ENCODE results near the gene MARCHF3.

Gene MARCHF3

DNA sequence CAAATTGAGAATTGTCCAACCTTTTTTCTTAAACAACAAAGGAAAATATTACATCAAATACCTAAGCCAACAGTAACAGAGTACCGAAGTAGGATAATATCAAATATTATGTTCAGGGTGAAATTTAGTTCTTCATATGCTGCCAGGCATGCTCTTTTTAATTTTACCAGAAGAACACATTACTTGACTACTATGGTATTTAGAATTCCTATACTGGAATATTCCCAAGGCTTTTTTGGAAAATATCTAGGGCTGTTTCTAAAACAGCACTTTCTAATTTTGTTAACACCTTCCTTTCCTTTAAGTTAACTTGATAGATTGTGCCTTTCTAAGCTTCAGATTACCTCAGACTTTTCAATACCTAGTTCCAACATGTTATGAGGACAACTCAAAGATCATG lies 48.7 kb downstream of the MARCHF3 start:
- no peak for DNase-seq

DNA sequence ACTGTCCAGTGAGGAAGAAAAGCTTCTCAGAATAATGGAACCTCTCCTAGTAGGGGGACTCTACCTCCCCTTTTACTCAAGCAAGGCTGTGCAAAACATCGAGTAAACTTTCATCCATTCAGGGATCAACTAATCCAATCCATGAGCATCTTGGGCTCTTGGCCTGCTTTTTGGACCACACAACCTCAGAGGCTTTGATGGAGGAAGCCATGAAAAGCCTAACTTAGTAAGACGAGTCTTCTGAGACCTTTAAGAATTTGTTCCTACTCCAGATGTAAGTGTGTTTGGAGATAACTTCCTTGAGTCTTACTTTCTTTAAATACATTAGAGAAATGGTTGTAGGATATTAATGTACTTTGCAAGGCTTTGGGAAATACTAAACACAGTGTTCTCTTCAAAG lies 49.1 kb downstream of the MARCHF3 start:
- DNase-seq, result no peak

DNA sequence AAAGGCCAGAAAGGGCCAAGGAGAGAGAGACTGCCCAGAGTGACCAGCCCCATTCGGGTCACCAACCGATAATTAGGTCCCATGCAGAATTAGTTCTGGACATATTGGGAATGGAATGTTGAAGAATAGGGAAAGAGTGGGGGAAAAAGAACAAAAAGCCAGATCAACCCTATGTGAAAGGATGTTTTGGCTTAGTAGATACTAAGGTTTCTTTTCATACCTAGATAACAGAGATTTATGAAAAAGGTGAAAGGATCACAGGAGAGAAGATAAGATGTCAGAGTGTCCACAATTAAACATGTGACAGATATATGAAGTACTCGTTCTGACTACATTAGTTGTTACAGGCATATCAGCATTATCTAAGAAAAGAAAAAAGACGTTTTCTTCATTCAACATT lies 52.1 kb downstream of the MARCHF3 start:
- no peak for DNase-seq

DNA sequence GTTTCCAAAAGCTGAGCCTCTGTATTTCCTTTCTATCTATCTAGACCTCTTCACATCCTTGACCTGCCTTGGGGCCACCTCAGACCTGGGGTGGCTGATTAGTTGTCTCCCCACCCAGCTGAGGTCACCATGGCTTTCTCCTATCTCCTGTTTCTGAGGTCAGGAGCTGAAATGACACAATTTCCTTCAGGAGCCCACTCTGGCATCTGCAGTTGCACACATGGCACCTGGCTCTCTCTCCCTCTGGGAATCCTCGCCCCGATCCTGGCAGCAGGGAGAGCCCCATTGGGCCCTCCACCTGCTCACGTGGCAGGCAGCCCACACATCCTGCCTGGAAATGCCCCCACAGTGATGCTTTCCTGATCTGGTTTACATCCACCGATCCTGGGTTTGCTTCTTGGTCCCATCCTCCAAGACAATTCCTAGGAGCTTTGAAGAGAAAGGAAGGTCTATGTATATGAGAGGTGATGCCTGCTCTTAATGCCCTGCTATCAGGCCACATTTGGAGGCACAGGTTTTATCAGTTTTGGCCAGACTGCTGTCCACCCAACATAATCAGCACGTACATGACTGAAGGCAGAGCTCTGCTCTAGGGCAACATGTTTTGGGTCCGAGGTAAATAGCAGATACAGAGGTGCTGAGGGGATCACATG lies 53.7 kb downstream of the MARCHF3 start:
- no peak for DNase-seq

DNA sequence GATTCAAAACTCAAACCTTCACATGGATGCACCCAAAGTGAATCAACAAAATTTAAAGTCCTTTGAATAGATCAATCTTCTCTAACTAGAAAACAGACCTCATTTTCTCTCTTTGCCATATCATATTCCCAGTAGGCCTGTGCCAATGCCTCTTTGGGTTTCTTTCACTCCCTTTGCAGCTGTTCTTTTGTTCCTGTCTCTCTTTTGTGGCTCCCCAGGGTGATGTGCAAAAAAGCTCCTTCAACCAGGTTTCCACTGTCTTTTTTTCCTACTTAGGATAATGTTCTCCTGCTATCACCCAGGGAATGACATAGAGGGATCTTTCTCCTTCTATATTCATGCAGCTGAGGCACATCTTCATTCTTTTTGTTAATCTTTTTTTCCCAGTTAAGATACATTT lies 54.6 kb downstream of the MARCHF3 start:
- DNase-seq, result no peak

DNA sequence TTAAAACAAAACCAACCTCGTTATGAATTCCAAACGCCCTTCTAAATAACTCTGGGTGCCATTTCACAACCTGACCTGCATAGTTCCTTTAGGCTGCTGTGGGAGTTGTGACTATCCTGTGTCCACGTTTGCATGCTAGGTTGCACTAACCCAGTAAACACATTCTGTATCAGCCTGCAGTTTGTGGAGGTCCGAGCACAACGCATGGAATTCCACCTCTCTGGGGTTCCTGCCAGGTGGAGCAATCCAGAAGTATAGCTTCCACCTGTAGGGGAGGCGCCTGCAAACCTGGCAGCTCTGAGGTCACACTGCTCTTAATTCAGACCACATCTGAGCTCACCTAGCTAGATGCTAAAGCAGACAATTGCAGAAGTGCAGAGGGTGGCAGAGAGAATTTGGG lies 57.2 kb downstream of the MARCHF3 start:
- no peak for DNase-seq

DNA sequence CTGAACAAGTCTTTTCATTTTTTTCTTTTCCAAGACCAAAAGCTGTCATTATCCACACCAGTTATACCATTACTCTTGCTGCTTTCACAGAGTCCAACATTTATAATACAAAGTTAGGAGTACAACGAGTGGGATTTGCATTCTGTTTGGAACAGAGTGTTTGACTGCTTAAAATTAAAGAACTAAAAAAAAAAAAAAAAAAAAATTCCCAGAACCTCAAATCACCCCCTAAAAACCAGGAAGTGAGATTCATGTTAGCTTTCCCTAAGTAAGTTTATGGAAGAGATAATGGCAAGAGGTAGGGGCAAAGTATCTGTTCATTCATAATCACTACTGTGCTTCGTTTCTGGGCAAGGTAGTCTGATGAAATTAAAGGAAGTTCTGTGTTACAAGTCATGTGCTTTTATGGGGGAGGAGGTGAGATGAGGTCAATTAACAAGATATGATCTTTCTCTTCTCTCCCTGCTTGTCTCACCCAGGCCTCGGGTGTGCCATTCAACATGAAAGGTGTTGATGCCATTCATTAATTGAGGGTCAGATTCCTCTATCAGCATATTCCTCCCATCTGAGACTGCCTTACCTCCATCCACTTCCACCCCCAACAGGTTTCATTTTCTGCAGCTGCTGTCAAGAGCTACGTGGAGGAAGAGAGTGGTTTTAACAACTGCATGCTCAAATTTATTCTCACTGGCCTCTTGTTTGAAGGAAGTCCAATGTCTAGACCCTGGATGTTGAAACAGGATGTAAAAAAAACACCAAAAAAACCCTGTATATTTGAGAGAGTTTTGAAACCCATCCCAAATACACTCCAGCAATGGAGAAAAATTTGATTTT lies 58.1 kb downstream of the MARCHF3 start:
- DNase-seq, result peak; percentile 3 to 4

DNA sequence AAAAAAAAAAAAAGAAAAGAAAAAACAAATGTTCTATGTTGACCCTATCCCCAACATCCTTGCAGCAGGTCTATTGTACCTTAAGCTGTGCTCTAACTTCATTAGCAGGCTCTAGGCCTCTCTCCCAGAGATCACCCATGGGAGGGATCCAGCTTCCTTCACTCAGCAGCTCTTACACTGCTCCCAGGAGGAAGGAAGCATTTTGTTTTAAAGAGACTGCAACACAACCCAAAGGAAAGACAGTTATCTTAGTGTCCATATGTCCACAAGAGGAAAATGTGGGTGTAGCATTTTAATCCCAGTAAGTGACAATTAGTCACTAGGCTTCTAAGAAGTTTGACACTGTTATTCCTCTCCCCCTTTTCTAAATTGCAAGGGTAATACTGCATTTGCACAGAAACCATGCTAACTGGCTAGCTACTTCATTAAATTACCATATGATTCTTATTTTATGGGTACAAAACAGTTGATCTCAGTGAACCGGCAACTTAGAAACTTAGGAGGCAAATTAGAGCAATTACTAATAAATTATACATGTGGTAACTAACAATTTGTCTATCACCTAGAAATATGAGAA lies 58.8 kb downstream of the MARCHF3 start:
- no peak for DNase-seq

DNA sequence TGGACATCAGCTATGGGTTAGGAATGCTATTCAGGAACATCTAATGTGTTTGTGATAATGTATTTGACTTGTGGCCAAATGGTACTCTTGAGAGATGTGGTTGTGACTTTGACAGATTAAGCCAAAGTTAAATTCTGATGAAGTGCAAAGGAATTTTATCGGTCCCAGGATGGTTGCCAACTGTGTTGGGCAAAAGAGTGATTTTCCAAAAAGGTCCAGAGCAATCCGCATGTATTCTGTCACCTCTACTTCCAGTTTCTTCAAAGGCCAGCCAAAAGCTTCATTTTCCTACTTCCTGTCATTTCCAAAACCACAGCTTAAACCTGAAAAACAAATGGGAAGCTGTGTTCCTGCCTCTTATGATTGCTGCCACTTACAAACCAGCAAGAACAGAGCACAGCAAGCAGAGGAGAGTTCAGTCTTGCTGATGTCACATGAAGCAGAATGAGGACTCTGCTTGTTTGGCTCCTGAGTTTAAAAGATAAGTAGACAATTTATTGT lies 59.8 kb downstream of the MARCHF3 start:
- no peak for DNase-seq

DNA sequence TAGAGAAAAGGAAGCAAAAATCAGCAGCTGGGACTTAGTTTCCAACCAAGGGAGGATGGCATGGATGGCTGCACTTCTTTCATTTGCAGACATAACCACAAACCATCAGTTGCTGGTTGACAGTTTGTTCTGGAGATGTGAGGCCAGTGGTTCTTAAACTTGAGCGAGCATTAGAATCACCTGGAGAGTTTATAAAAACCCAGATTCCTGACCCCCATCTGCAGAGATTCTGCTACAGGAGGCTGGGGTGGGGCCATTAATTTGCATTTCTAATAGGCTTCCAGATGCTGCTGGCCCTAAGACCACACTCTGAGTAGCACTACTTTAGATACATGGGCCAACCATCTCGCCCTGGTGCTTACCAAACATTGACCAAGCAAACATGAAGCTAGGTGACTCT lies 60.8 kb downstream of the MARCHF3 start:
- DNase-seq, result no peak

DNA sequence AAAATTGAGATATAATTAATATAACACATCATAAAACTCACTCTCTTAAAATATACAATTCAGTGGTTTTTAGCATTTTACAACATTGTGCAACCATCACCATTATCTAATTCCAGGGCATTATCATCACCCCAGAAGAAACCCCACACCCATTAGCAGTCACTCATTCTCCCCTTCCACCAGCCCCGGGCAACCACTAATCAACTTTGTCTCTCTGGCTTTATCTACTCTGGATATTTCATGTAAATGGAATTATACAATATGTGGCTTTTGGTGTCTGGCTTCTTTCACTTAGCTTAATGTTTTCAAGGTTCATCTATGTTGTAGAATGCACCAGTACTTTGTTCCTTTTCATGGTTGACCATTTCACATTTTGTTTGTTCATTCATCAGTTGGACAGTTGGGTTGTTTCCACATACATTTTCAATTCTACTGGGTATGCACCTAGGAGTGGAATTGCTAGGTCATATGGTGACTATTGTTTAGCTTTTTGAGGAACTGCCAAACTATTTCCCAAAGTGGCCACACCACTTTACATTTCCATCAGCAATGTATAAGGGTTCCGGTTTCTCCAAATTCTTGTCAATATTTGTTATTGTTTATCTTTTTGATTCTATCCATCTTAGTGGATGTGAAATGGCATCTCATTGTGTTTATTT lies 62.4 kb downstream of the MARCHF3 start:
- no peak for DNase-seq

DNA sequence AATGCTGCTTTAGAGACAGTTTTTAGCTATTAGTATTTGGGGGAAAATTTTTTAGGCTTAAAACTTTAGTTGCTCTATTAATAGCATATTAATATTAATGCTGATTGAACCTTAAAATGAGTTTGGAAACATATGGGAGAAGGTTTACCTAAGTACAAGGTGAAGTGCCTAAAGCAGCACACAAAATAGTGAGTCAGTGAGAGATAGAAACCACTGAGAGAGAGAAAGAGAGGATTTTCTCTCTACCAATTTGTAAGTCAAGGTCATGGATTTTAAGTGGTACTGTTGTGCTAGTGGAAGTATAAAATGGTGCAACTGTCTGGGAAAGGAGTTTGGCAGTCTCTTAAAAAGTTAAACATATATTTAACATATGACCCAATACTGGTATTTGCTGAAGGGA lies 64.9 kb downstream of the MARCHF3 start:
- no peak for DNase-seq

DNA sequence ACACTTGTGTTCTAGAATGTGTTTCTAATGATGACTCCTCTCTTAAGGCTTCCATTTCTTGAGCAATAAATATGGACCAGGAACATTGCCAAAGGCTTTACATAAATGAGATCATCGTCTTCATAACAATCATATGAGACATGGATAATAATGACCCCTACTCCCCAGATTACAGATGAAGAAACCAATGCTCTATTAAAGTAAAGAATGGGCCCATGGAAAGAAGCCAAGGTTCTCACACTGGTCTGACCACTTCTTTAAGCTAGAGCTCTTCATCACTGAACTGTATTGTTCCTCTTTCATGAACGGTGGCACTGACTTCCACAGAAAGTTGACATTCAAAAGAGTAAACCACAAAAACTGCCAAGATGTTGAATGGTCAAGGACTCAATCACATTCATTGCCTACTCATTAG lies 65.3 kb downstream of the MARCHF3 start:
- DNase-seq, result no peak

DNA sequence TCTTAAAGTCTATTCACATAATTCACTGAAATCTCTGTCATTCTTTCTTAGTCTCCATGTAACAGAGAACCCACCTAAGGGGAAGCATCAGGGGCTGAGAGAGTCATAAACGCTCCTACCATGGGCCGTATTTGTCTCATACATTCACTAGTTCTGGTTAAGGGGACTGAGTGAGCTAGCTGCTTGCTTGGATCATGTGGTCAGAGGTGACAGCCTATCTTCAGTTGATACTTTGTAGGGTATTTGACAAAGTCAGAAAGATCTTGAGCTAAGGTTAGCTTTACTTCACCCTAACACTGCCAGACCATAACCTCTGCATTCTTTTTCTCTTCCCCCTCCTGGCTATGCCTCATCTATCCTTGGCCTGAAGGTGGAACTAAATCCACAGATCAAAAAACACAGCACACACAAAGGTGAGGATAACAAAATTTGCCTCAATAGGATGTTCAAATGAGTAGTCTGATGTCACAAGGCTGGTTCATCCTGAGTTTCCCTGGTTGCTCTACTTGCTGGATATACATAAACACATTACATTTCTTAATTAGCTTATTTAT lies 66.5 kb downstream of the MARCHF3 start:
- DNase-seq, result no peak

DNA sequence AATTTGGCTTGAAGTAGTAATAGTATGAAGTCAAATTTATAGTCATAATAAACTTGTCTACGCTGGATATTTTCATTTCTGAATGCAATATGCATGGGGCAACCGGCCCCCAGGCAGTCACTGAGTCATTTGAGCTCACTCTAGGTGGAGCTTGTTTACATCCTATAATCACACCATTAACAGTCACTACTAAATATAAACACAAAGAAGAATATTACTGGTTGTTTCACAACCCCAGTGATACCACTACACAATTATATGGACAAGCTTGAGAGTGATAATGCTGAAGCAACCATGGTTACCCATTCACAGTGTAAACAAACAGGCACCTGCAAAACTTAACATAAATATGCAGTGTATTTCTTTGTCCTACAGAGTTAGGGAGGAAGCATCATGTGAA lies 68.7 kb downstream of the MARCHF3 start:
- no peak for DNase-seq

DNA sequence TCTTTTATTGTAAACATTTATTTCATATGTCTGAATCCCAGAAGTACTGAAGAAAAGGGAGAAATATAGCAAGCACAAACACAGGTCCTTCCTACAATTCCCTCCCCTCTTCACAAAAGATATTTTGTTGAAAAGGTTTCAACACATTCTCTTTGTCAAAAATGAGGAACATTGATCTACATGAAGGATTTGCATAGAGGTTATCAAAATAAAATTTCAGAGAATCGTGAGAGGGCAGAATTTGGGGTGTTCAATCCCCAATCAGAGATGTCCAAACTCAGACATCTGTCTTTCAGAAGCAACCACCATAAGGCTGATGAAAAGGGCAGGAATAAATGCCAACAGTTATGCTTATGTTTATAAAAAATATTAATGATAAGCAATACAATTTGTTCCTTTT lies 69.2 kb downstream of the MARCHF3 start:
- no peak for DNase-seq

DNA sequence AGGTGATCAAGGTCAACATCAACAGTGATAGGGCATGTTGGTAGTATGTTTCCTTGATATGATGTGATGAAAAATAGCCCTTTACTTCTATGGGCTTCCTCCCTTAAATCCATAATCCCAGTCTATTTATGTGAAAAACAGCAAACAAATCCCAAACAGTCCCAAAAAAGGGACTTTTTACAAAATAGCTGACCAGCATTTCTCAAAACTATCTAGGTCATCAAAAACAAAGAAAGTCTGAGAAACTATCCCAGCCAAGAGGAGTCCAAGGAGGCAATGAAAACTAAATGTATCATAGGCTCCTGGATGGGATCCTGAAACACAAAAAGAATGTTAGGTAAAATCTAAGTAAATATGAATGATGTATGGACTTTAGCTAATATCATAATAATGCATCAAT lies 71.2 kb downstream of the MARCHF3 start:
- no peak for DNase-seq

DNA sequence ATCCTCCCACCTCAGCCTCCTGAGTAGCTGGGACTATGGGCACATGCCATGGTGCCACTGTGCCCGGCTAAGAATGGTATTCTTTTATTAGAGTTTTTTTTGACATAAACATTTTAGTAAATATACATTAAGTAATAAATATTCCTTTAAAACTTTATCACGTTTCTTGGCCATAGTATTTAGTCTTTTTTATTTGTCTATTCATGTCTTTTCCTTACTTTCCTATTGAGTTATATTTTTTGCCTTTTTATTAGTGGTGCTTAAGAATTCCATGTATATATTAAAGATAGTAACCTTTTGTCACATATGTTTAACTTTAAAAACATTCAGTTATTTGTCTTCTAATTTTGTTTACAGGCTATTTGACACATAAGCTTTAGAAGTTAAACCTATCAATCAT lies 73.4 kb downstream of the MARCHF3 start:
- no peak for DNase-seq

DNA sequence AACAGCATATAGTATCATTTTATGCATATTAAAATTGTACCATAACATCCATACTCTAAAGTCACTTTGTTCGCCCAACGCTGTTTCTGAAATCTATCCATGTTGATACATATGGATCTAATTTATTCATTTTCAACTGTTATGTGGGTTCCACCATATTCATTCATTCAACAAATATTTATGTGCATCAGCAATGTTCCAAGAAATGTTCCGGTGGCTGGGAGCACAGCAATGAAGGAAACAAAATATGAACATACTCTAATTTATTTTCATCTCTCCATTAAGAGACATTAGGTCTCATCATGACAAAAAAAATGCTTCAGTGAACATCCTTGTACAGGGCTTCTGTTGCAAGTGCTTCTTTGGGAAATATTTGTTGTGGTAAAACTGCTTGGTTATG lies 75.4 kb downstream of the MARCHF3 start:
- DNase-seq, result no peak

DNA sequence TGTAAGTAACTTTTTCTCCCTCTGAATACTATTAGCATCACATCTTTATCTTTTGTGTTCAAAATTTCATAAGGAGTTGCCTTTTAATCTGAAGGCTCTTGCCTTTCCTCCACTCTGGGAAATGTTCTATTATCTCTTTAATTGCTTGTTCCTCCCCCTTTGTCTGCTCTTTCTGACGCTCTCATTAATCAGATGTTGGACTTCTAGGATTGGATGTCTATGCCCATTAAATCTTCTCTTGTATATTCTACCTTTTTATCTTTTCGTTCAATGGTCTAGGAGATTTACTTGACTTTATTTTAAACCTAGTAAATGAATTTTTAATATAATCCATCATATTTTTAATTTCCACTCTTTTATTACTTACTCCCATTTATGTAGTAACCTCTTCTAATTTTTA lies 76.7 kb downstream of the MARCHF3 start:
- no peak for DNase-seq

DNA sequence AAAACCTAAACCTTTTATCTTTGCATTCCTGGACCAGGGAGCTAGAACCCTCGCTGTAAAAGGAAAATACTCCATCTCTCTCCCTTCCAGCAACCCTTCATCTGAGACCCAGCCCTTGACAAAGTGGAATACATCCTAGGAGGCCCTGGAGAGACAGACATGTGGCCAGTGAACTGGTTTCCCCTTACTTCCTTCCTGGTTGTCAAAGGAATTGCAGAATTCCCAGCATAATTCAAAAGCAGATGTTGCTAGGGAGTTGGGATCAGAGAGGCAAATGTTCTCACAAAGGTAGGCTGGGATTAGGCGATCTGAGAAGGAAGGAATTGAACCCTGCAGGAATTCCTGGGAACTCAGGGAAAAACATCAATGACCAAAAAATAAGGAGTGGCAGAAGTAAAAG lies 80.9 kb downstream of the MARCHF3 start:
- no peak for DNase-seq

DNA sequence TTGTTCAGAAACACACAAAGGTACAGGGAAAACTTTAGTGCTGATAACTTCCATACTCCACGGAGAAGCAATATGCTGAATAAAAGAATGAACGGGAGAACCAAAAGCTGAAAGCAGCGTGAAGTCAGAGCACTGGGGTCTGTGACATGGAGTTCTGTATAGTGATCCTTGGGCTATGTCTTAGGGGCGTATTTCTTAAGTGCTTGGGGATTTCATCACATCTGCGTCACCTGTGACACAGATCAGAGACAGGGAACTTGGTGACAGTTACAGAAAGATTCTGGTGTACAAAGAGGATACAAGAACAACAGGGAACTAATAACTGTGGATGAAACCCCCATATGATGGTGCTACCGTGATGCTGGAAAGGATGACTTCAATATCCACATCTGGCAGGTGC lies 81.9 kb downstream of the MARCHF3 start:
- no peak for DNase-seq

DNA sequence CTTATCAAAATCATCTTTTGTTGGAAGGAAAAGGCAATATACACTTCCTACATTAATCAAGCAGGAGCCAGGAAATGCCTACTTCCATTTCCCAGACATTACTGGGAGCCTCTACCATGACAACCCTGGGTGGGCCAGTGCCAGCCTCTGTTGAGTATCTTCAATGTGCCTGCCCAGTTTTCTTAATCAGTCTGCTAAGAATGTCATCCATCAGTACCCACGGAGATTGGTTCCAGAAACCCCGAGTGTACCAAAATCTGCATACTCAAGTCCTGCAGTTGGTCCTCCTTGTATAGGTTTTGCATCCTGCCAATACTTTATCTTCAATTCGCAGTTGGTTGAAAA lies 82.4 kb downstream of the MARCHF3 start:
- DNase-seq, result no peak

All from activated CD4-positive, alpha-beta T cell treated with anti-CD3 and anti-CD28 coated beads for 4 hours (primary cell).